Heart right ventricle (tissue), 16 donors: ENCODE results near the gene AUTS2. TPM values are rescaled to one million over a fixed set of nuclear protein-coding genes. Genes with fewer than 3 reads are reported as not detected.

Source experiments
- ATAC-seq, 8 donors: fragments of 200-7000 bp; cut with Tn5 transposase; one replicate each; pipeline ENCODE4 v1.9.1; 2020; ENCODE audit warnings: mild to moderate bottlenecking in 8 of 8, moderate library complexity in 8 of 8, moderate number of reproducible peaks in 1 of 8
- DNase-seq, 2 donors: peaks; one replicate each; pipeline ENCODE4 v3.0.0-alpha.2; 2020
- H3K27ac ChIP-seq, 10 donors: fragments of 200-600 bp; sonication (generic) in 2 of 10; one replicate each; pipeline versions ENCODE4 v1.5.0 to v1.8.0; 2020 to 2022; ENCODE audit warnings: mild to moderate bottlenecking in 3 of 10
- H3K27me3 ChIP-seq, 7 donors: fragments of 200-600 bp; one replicate each; pipeline ENCODE4 v1.8.0; 2021 to 2022; ENCODE audit warnings: mild to moderate bottlenecking in 2 of 7
- H3K36me3 ChIP-seq, 9 donors: fragments of 200-600 bp; sonication (generic) in 1 of 9; one replicate each; pipeline versions ENCODE4 v1.5.0 to v1.8.0; 2020 to 2022; ENCODE audit warnings: mild to moderate bottlenecking in 2 of 9
- H3K4me1 ChIP-seq, 9 donors: fragments of 200-600 bp; sonication (generic) in 1 of 9; one replicate each; pipeline versions ENCODE4 v1.5.0 to v1.8.0; 2020 to 2022; ENCODE audit warnings: mild to moderate bottlenecking in 4 of 9
- H3K4me3 ChIP-seq, 10 donors: fragments of 200-600 bp; sonication (generic) in 2 of 10; one replicate each; pipeline versions ENCODE4 v1.5.0 to v1.8.0; 2020 to 2022; ENCODE audit warnings: mild to moderate bottlenecking in 7 of 10, moderate library complexity in 2 of 10
- H3K9me3 ChIP-seq, 11 donors: fragments of 200-600 bp in 10 of 11; sonication (generic) in 2 of 11; one replicate each; pipeline versions ENCODE4 v1.5.0 to v1.8.0; 2013 to 2022; ENCODE audit warnings: mild to moderate bottlenecking in 2 of 11, control low read depth in 1 of 11, moderate library complexity in 1 of 11
- CTCF ChIP-seq, 9 donors: fragments of 200-600 bp; sonication (generic) in 2 of 9; IDR thresholded peaks; one replicate each; pipeline versions ENCODE4 v1.5.0 to v1.8.0; 2021 to 2022; ENCODE audit warnings: antibody characterized with exemption in 9 of 9, mild to moderate bottlenecking in 5 of 9, moderate library complexity in 1 of 9
- WGBS, 2 donors: extraction: QIAGEN DNeasy Blood & Tissue Kit; methylation state at CpG; one replicate each; pipeline ENCODE4 v1.1.7; 2013; ENCODE audit warnings: inconsistent platforms in 1 of 2; 5-methylcytosine and 5-hydroxymethylcytosine counted together
- intact Hi-C, 10 donors: fragments of 100-400 bp; cut with DNase I; formaldehyde crosslinking; loops; one replicate each; pipeline versions ENCODE4 v1.11.1 to v1.14.2; 2022
- polyA plus RNA-seq, 2 donors: library from polyadenylated mRNA; stranded (reverse); fragments of 200-250 nt; gene quantifications; one replicate each; pipeline ENCODE4 v1.2.3, GENCODE V29; 2013
- total RNA-seq, 10 donors: library from RNA; stranded (reverse); fragmentation: NEBNext Ultra II Directional in 3 of 10; extraction: Animal tissue kit (Norgen Biotek cat#: 25700) in 3 of 10; gene quantifications; one replicate each; pipeline versions ENCODE4 v1.2.1 to v1.2.4, GENCODE V29; 2021 to 2023
- donor health status: Arrhythmogenic right ventricular cardiomyopathy.
- donor health status: ischemic (EF 13 %, LVEDD 7.1; RV severe dilation, severe dysfunction).
- donor health status: healthy with polysubstance abuse.
- donor health status: DM: no; HTN: yes; CAD: no.
- donor health status: DM: no; HTN: no; CAD: no.
- donor health status: ischemic (EF 25% LVEDD 6.9; RV normal size, moderate dysfunction).
- donor health status: ischemic (EF 25% LVEDD 5.7; RV mildly dilated, moderate dysfunction).
- donor health status: healthy.
- donor health status: DM: yes; HTN: yes; CAD: no.
- donor health status: Ischemic cardiomyopathy.
- donor health status: ischemic (EF 35%, LVEDD 5.7; RV mildly dilated, moderate dysfunction).
- donor health status: nonischemic (EF 11% LVEDD 7.7; RV severe dilation, severe dysfunction).
- donor health status: DM: yes; HTN: yes; CAD: no.
- donor health status: PGD.
- donor health status: ischemic (EF 29% LVEDD 5.4; RV normal size, mild dysfunction).
- donor health status: nonischemic (EF 23%, LVEDD 6.1; RV moderate dilation, normal function).

AUTS2 gene
- total and polyA plus RNA-seq, 12 donors = 1.6 to 11.2 (median 7.3) TPM

DNA sequence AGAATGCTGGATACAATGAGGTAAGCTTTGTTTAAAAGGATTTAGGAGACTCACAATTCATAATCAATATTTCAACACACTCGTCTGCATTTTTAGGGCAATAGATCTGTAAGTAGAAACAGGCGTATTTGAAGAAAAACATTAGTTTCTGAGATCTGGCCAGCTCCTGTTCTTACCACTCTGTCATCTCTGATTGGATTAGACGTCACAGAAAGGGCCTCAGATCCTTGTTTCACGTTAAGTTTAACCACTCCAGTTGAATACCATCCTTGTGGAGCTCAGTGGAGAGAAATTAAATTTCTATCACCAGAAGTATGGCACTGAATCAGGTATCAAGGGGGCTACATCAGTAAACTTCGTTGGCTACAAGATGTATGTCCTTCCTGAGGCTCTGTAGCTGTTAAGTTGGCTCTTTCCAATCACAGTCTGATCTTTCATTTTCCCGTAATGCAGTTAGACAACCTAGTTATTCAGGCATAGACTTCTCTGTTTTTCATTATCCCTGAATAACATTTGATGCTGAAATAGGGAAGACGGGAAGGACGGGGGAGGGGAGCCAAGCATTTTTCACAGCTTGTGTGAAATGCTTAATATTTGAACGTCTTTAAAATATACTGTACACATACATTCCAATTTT is 874.4 kb downstream of the AUTS2 start:
- WGBS, 2 donors = 96% methylated on average over 9 of the region's 9 CpGs
- intact Hi-C loops = no loop called here
- H3K27me3 ChIP-seq = no peaks in the 10 kb centered on the region
- DNase-seq (no peak), ATAC-seq (no peak)
- no peak overlapping the region for H3K4me3 ChIP-seq
- H3K4me1 ChIP-seq = peaks cover 0 to 42% (median 25%) of the 10 kb centered on the region in 9 donors
- H3K36me3 ChIP-seq = no peaks in the 10 kb centered on the region
- H3K9me3 ChIP-seq = no peaks in the 10 kb centered on the region
- no peak for TF ChIP-seq CTCF (IDR thresholded peaks at IDR 0.05)
- H3K27ac ChIP-seq = no peak overlapping the region

GRCh38 chr7:70474639-70475234 is 876.5 kb downstream of the AUTS2 start:
- H3K27me3 ChIP-seq = no peaks in the 10 kb centered on the region
- TF ChIP-seq CTCF (IDR thresholded peaks at IDR 0.05) = no peak
- intact Hi-C loops = no loop called here
- DNase-seq (peak; percentile 33 to 46), ATAC-seq (peak; percentile 46 to 89 (median 70))
- no peaks in the 10 kb centered on the region for H3K36me3 ChIP-seq
- WGBS, 2 donors = 51 to 58% methylated on average over 5 of the region's 5 CpGs
- H3K4me1 ChIP-seq = peaks cover 0 to 42% (median 25%) of the 10 kb centered on the region in 9 donors
- H3K9me3 ChIP-seq = no peaks in the 10 kb centered on the region
- H3K4me3 ChIP-seq = no peak overlapping the region
- H3K27ac ChIP-seq = peak overlapping the region in 1 of 10 donors; percentile 14

GRCh38 chr7:70477036-70478010 is 879.0 kb downstream of the AUTS2 start:
- DNase-seq (no peak), ATAC-seq (peak in 6 of 8 donors; percentile 11 to 78 (median 46))
- H3K4me3 ChIP-seq = no peak overlapping the region
- 46 to 53% methylated on average over 7 of the region's 7 CpGs for WGBS, 2 donors
- peaks cover 0 to 33% (median 25%) of the 10 kb centered on the region in 9 donors for H3K4me1 ChIP-seq
- no peaks in the 10 kb centered on the region for H3K27me3 ChIP-seq
- H3K9me3 ChIP-seq = no peaks in the 10 kb centered on the region
- intact Hi-C loops = no loop called here
- TF ChIP-seq CTCF (IDR thresholded peaks at IDR 0.05) = no peak
- H3K27ac ChIP-seq = no peak overlapping the region
- H3K36me3 ChIP-seq = no peaks in the 10 kb centered on the region
